HEK293 (cell line): ENCODE measurements around the gene CHRM2.

ENCODE experiments used
- CTCF ChIA-PET: fragments of 350-600 bp; formaldehyde crosslinking; extraction: SDS; loops from one replicate; lab custom pipeline; 2021; ENCODE audit warnings: antibody characterized with exemption; lab: Yijun Ruan, JAX
- POLR2A ChIA-PET: fragments of 300-600 bp; formaldehyde crosslinking; extraction: SDS; loops from one replicate; lab custom pipeline; 2020; ENCODE audit warnings: antibody characterized with exemption, inconsistent platforms; lab: Yijun Ruan, JAX
- H3K27ac ChIP-seq: fragments of 200-500 bp; sonication (Bioruptor generic); 2 replicates; pipeline ENCODE4 v1.5.1; 2014; ENCODE audit warnings: low read depth, low read length, control low read depth, inconsistent platforms; ENCODE audit errors: extremely low read depth
- H3K36me3 ChIP-seq, 2 experiments: fragments of 200-500 bp in 1 of 2; sonication (Bioruptor generic) in 1 of 2; 1 replicate in 1 of 2; 2 replicates in 1 of 2; pipeline ENCODE4 v1.5.1; 2014 to 2017; ENCODE audit warnings: inconsistent platforms in 2 of 2, low read length in 2 of 2; ENCODE audit not compliant: control insufficient read depth in 2 of 2, insufficient read depth in 1 of 2
- H3K4me1 ChIP-seq: fragments of 200-500 bp; sonication (Bioruptor generic); 2 replicates; pipeline ENCODE4 v1.5.1; 2014; ENCODE audit warnings: mild to moderate bottlenecking, low read length, inconsistent platforms; ENCODE audit not compliant: control insufficient read depth, insufficient read depth
- H3K4me3 ChIP-seq: 2 replicates; pipeline ENCODE4 v1.5.1; 2011; ENCODE audit warnings: low read depth, mild to moderate bottlenecking, control low read depth, low read length, moderate library complexity
- H3K9me3 ChIP-seq: fragments of 200-500 bp; sonication (Bioruptor generic); 2 replicates; pipeline ENCODE4 v1.5.1; 2014; ENCODE audit warnings: low read depth, low read length, inconsistent platforms; ENCODE audit not compliant: control insufficient read depth, insufficient read depth
- BCL6B ChIP-seq: fragments of 450-650 bp; formaldehyde crosslinking; IDR thresholded peaks from 2 replicates; pipeline ENCODE4 v1.5.1; 2017; ENCODE audit warnings: missing biosample characterization, missing genetic modification characterization
- EGR2 ChIP-seq: fragments of 450-650 bp; formaldehyde crosslinking; IDR thresholded peaks from 2 replicates; pipeline ENCODE4 v1.5.1; 2016; ENCODE audit warnings: low read depth, missing biosample characterization, missing genetic modification characterization
- HOXC10 ChIP-seq: sonication (generic); formaldehyde crosslinking; IDR thresholded peaks from 2 replicates; pipeline ENCODE4 v1.8.1; 2023; ENCODE audit warnings: mild to moderate bottlenecking, missing genetic modification reagents
- REPIN1 ChIP-seq: fragments of 450-650 bp; formaldehyde crosslinking; IDR thresholded peaks from 2 replicates; pipeline ENCODE4 v1.5.1; 2017; ENCODE audit warnings: missing biosample characterization, missing genetic modification characterization, low read depth
- SCRT1 ChIP-seq: fragments of 450-650 bp; formaldehyde crosslinking; IDR thresholded peaks from 2 replicates; pipeline ENCODE4 v1.5.1; 2016; ENCODE audit warnings: missing biosample characterization, missing genetic modification characterization, borderline replicate concordance
- ZBTB20 ChIP-seq: fragments of 450-650 bp; formaldehyde crosslinking; IDR thresholded peaks from 2 replicates; pipeline ENCODE4 v1.5.1; 2016; ENCODE audit warnings: missing biosample characterization, missing genetic modification characterization
- ZFHX2 ChIP-seq: fragments of 450-650 bp; formaldehyde crosslinking; conservative IDR thresholded peaks from 2 replicates; pipeline ENCODE4 v1.5.1; 2016; ENCODE audit warnings: missing biosample characterization, missing genetic modification characterization
- ZNF112 ChIP-seq: fragments of 450-650 bp; formaldehyde crosslinking; IDR thresholded peaks from 2 replicates; pipeline ENCODE4 v1.5.0; 2017; ENCODE audit warnings: missing biosample characterization, missing genetic modification characterization
- ZNF132 ChIP-seq: fragments of 450-650 bp; formaldehyde crosslinking; IDR thresholded peaks from 2 replicates; pipeline ENCODE4 v1.5.1; 2017; ENCODE audit warnings: missing biosample characterization, missing genetic modification characterization, borderline replicate concordance
- ZNF133 ChIP-seq: fragments of 450-650 bp; formaldehyde crosslinking; IDR thresholded peaks from 2 replicates; pipeline ENCODE4 v1.5.1; 2016; ENCODE audit warnings: missing biosample characterization, missing genetic modification characterization
- ZNF184 ChIP-seq: fragments of 450-650 bp; IDR thresholded peaks from 2 replicates; pipeline ENCODE4 v1.5.1; 2018; ENCODE audit warnings: missing biosample characterization, mild to moderate bottlenecking, missing genetic modification characterization
- ZNF311 ChIP-seq: fragments of 450-650 bp; formaldehyde crosslinking; IDR thresholded peaks from 2 replicates; pipeline ENCODE4 v1.5.1; 2017; ENCODE audit warnings: missing biosample characterization, missing genetic modification characterization, borderline replicate concordance
- ZNF350 ChIP-seq: fragments of 450-650 bp; formaldehyde crosslinking; IDR thresholded peaks from 2 replicates; pipeline ENCODE4 v1.5.0; 2017; ENCODE audit warnings: missing biosample characterization, mild to moderate bottlenecking, missing genetic modification characterization
- ZNF514 ChIP-seq: fragments of 450-650 bp; formaldehyde crosslinking; IDR thresholded peaks from 2 replicates; pipeline ENCODE4 v1.5.1; 2016; ENCODE audit warnings: missing biosample characterization, missing genetic modification characterization
- ZNF561 ChIP-seq: fragments of 450-650 bp; IDR thresholded peaks from 2 replicates; pipeline ENCODE4 v1.5.1; 2018; ENCODE audit warnings: missing biosample characterization, missing genetic modification characterization, borderline replicate concordance
- ZNF571 ChIP-seq: fragments of 450-650 bp; formaldehyde crosslinking; IDR thresholded peaks from 2 replicates; pipeline ENCODE4 v1.5.0; 2017; ENCODE audit warnings: missing biosample characterization, missing genetic modification characterization
- ZNF585B ChIP-seq: fragments of 450-650 bp; formaldehyde crosslinking; IDR thresholded peaks from 2 replicates; pipeline ENCODE4 v1.5.1; 2016; ENCODE audit warnings: missing biosample characterization, missing genetic modification characterization
- ZNF624 ChIP-seq: fragments of 450-650 bp; formaldehyde crosslinking; IDR thresholded peaks from 2 replicates; pipeline ENCODE4 v1.5.1; 2017; ENCODE audit warnings: missing biosample characterization, missing genetic modification characterization
- ZNF664 ChIP-seq: fragments of 450-650 bp; formaldehyde crosslinking; IDR thresholded peaks from 2 replicates; pipeline ENCODE4 v1.5.1; 2016; ENCODE audit warnings: missing biosample characterization, missing genetic modification characterization
- ZNF785 ChIP-seq: fragments of 450-650 bp; formaldehyde crosslinking; IDR thresholded peaks from 2 replicates; pipeline ENCODE4 v1.5.1; 2016; ENCODE audit warnings: missing biosample characterization, missing genetic modification characterization
- ZSCAN18 ChIP-seq: fragments of 450-650 bp; formaldehyde crosslinking; IDR thresholded peaks from 2 replicates; pipeline ENCODE4 v1.5.1; 2016; ENCODE audit warnings: missing biosample characterization, missing genetic modification characterization
- TF ChIP-seq, protein P1 (sequence below): fragments of 450-650 bp; formaldehyde crosslinking; IDR thresholded peaks from 2 replicates; pipeline ENCODE4 v1.5.1; 2016; ENCODE audit warnings: missing biosample characterization, missing genetic modification characterization
- TF ChIP-seq, protein P2 (sequence below): fragments of 450-650 bp; formaldehyde crosslinking; conservative IDR thresholded peaks from 2 replicates; pipeline ENCODE4 v1.5.1; 2016; ENCODE audit warnings: low read depth, missing biosample characterization, missing genetic modification characterization

CHRM2 gene

GRCh38 chr7:136993377-136993776 is 124.9 kb downstream of the CHRM2 start:
- no peaks in the 10 kb centered on the region for H3K36me3 ChIP-seq
- H3K4me1 ChIP-seq = no peaks in the 10 kb centered on the region
- no peaks in the 10 kb centered on the region for H3K9me3 ChIP-seq
- ChIA-PET CTCF (interaction anchor here (0.6 kb wide), 1 partner anchor 828 kb away, joined by 4 read pairs; no protein-coding TSS in a partner anchor), POLR2A (no interaction called here)
- H3K27ac ChIP-seq = no peak overlapping the region
- H3K4me3 ChIP-seq = no peak overlapping the region
- no peak for TF ChIP-seq ZNF785

DNA sequence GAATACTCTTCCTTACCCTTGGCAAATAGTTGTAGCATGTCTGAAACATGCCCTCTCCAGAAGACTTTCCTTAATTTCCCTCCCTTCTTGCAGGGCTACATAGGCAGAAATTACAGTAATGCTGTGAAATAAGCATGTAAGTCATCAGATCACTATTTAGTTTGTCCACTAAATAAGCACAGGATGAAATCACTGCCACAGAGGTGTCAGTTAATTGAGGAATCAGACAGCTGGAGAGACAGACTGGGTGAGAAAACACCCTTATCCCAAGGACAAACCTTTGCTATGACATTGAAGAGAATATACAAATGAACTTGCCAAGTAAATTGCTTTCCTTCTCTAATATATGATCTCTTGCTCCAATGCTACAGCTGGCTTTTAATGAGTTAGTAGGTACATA is 129.3 kb downstream of the CHRM2 start:
- H3K27ac ChIP-seq = no peak overlapping the region

GRCh38 chr7:136998495-136998894 is 130.0 kb downstream of the CHRM2 start:
- Histone ChIP-seq H3K27ac (no peak overlapping the region), H3K9me3 (no peaks in the 10 kb centered on the region), H3K4me1 (no peaks in the 10 kb centered on the region), H3K36me3 (no peaks in the 10 kb centered on the region), H3K4me3 (no peak overlapping the region)
- no peak for TF ChIP-seq ZNF311
- TF ChIP-seq, protein P1, sequence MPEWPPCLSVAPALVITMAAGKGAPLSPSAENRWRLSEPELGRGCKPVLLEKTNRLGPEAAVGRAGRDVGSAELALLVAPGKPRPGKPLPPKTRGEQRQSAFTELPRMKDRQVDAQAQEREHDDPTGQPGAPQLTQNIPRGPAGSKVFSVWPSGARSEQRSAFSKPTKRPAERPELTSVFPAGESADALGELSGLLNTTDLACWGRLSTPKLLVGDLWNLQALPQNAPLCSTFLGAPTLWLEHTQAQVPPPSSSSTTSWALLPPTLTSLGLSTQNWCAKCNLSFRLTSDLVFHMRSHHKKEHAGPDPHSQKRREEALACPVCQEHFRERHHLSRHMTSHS (tag by site-specific recombination) = no peak
- TF ChIP-seq ZSCAN18 (tag by site-specific recombination) = no peak
- no peak for TF ChIP-seq ZNF664 (tag by site-specific recombination)
- TF ChIP-seq ZNF112 (tag by site-specific recombination) = no peak
- TF ChIP-seq ZNF132 = no peak
- TF ChIP-seq ZNF785 = no peak
- no peak for TF ChIP-seq ZFHX2 (tag by site-specific recombination)
- TF ChIP-seq ZNF561 = no peak
- POLR2A ChIA-PET = no interaction called here
- CTCF ChIA-PET = no interaction called here

More for the DNA sequence above, 129.3 kb downstream of the CHRM2 start:
- TF ChIP-seq ZNF514 (tag by site-specific recombination) (no peak), ZNF624 (tag by site-specific recombination) (no peak)
- Histone ChIP-seq H3K9me3 (no peaks in the 10 kb centered on the region), H3K36me3 (no peaks in the 10 kb centered on the region), H3K4me1 (no peaks in the 10 kb centered on the region), H3K4me3 (no peak overlapping the region)
- ChIA-PET CTCF (no interaction called here), POLR2A (no interaction called here)

DNA sequence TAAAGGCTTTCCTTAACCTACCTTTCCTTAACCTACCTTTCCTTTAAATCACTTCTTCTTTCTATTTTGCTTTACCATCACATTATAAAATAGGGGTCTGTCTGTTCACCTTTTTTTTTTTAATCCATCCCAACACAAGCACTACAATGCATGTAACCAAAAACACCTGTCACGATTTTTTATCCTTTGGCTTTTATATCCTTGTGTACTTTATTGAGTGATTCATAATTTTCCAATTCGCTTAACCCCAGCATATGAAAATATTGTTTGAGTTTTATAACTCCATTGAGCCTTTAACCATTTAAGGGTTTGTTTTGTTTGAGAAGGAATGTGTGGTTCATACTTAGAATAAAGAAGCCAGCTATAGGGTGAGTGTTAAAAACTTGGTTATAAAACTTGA is 132.2 kb downstream of the CHRM2 start:
- CTCF ChIA-PET = no interaction called here
- POLR2A ChIA-PET = no interaction called here
- H3K4me1 ChIP-seq = no peaks in the 10 kb centered on the region

GRCh38 chr7:137001041-137001440 is 132.6 kb downstream of the CHRM2 start:
- no peak overlapping the region for H3K27ac ChIP-seq
- H3K4me1 ChIP-seq = no peaks in the 10 kb centered on the region
- ChIA-PET POLR2A (no interaction called here), CTCF (no interaction called here)
- H3K9me3 ChIP-seq = no peaks in the 10 kb centered on the region
- no peak overlapping the region for H3K4me3 ChIP-seq
- H3K36me3 ChIP-seq = no peaks in the 10 kb centered on the region
- no peak for TF ChIP-seq ZNF133 (tag by site-specific recombination)
- no peak for TF ChIP-seq BCL6B (tag by site-specific recombination)
- TF ChIP-seq, protein P2, sequence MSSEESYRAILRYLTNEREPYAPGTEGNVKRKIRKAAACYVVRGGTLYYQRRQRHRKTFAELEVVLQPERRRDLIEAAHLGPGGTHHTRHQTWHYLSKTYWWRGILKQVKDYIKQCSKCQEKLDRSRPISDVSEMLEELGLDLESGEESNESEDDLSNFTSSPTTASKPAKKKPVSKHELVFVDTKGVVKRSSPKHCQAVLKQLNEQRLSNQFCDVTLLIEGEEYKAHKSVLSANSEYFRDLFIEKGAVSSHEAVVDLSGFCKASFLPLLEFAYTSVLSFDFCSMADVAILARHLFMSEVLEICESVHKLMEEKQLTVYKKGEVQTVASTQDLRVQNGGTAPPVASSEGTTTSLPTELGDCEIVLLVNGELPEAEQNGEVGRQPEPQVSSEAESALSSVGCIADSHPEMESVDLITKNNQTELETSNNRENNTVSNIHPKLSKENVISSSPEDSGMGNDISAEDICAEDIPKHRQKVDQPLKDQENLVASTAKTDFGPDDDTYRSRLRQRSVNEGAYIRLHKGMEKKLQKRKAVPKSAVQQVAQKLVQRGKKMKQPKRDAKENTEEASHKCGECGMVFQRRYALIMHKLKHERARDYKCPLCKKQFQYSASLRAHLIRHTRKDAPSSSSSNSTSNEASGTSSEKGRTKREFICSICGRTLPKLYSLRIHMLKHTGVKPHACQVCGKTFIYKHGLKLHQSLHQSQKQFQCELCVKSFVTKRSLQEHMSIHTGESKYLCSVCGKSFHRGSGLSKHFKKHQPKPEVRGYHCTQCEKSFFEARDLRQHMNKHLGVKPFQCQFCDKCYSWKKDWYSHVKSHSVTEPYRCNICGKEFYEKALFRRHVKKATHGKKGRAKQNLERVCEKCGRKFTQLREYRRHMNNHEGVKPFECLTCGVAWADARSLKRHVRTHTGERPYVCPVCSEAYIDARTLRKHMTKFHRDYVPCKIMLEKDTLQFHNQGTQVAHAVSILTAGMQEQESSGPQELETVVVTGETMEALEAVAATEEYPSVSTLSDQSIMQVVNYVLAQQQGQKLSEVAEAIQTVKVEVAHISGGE (tag by site-specific recombination) = no peak
- no peak for TF ChIP-seq HOXC10 (CRISPR knock-in tag)
- TF ChIP-seq ZNF350 (tag by site-specific recombination) = no peak
- no peak for TF ChIP-seq SCRT1
- no peak for TF ChIP-seq REPIN1 (tag by site-specific recombination)

More for the DNA sequence above, 132.2 kb downstream of the CHRM2 start:
- Histone ChIP-seq H3K9me3 (no peaks in the 10 kb centered on the region), H3K4me3 (no peak overlapping the region), H3K36me3 (no peaks in the 10 kb centered on the region), H3K27ac (no peak overlapping the region)
- no peak for TF ChIP-seq ZNF133 (tag by site-specific recombination)
- no peak for TF ChIP-seq ZBTB20
- no peak for TF ChIP-seq EGR2 (tag by site-specific recombination)
- TF ChIP-seq ZNF571 (tag by site-specific recombination) = no peak
- TF ChIP-seq ZNF184 (tag by site-specific recombination) = no peak
- no peak for TF ChIP-seq ZNF585B
